NOMO-1 (cell line): ENCODE measurements around the gene ANKS1A.
A peak's percentile ranks its signal among the peaks of the same experiment; 100 is the strongest.

Experiments used
- DNase-seq, 2 experiments: peaks; one replicate each; lab custom pipeline; 2025; ENCODE audit not compliant: unreplicated experiment in 2 of 2; lab: John Stamatoyannopoulos, UW

The ANKS1A gene

DNA sequence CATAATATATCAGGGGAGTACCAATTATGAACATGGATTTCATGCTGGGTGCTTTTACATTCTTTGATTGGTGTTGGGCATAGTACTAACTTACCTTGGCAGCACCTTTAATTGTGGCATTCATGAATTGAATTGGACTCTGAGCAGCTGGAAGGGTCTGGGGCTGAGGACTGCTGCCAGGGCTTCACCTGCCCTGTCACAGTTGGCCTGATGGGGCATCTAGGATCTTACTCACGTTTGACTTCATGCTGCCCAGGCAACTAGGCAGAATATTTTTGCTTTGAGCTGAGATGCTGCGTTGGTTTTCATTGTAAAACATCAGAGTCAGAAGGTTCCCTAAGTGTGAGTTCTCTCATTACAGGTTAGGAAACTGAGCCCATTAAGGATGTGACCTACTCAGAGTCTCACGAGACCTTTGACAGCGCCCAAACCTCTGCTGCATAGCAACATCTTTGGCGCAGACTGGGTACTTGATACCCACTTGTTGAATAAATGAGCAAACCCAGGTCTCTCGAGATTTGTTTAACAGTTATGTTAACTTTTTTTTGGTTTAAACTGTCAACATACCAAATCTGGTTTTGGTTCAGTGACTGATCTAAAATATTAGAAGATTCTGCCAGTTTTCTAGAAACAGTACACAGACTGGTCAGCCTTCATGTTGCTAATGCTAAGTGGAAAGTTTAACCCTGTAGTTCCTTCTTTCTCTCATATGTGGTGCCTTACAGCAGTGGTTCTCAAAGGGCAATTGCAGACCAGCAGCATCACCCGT, 147.2 kb downstream of the ANKS1A start:
- no peak for DNase-seq

DNA sequence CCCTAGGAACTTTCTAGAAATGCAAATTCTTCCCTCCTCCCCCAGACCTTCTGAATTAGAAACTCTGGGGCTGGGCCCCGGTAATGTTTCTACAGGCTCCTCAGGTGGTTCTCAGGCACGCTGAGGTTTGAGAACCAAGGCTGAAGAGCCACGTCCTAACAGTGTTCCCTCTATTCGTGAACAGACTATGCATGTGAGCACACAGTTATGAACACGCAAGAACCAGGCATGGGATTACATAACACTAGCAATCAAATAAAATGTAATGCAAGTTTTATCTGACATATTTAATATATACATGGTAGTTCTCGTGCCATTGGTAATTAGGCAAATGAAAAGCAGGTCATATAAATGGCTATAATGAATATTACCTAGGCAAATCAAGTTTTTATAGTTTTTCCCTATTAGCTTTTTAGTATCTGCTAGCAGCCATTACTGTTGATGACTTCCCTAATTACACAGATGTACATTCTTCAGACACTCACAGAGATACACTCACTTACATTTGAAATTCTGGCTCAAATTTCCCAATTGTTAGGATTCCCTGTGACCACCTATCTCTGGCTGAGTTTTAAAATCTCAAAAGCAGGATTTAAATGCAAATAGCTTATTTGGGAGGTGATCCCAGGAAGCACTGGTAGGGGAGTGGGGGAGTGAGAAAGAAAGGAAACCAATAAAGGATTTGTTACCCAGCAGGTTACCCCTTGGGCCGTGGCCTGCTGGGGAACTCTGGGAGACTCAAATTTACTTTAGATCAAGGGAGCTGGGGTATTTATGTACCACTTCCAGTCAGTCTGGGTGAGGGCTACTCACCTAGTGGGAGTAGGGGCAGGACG, 148.0 kb downstream of the ANKS1A start:
- DNase-seq: no peak

DNA sequence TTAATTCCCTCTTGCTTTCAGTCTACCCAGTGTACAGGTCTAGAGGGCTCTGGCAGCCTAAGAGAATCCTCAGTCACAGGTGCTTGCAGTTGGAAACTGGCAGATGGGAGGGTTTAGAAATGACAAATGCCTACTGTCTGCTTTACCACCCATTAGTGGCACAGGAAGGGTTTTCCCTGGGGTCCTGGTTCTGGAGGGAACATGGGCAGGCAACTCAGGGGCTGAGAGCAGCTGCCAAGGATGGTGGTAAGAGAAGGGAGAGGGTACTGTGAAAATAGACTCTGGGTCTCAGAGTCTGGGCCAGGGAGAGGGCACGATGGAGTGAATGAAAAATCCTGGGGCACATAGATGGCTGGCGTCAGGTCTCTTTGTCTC, 148.6 kb downstream of the ANKS1A start:
- DNase-seq: no peak

DNA sequence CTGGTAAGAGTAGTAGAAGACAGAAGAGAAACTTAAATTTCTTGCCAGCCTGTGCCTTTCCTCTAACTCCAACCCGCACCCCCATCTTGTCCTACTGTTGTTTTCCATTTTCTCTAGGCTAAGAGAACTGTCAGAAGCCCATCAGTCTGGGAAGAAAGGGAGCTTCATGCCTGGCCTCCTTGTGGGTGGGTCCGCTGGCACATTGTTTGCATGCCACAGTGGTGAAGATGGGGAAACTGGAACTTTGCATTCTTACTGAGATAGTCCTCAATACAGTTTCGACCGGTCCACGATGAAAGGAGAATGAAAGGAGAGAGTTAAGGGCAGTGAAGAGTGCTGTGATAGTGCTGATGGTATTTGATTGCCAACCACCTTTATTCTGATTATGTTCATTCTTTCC, 149.0 kb downstream of the ANKS1A start:
- no peak for DNase-seq

DNA sequence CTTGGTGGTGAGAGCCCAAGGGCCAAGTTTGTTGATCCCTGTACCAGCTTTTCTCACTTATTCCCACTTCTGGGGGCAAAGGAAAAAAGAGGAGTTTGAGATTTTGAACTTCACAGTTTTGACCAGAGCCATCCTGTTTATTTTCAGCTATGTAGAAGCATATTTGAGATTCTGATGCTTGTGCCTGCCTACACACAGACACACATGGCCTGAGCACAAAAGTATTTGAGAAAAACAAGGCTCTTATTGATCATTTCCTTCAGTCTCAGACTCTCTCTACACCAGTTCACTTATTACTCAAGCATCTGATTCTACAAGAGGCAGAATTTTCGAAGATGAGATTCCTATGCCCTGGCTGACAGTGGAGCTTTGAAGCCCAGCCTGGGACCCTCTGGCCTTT, 151.3 kb downstream of the ANKS1A start:
- no peak for DNase-seq

DNA sequence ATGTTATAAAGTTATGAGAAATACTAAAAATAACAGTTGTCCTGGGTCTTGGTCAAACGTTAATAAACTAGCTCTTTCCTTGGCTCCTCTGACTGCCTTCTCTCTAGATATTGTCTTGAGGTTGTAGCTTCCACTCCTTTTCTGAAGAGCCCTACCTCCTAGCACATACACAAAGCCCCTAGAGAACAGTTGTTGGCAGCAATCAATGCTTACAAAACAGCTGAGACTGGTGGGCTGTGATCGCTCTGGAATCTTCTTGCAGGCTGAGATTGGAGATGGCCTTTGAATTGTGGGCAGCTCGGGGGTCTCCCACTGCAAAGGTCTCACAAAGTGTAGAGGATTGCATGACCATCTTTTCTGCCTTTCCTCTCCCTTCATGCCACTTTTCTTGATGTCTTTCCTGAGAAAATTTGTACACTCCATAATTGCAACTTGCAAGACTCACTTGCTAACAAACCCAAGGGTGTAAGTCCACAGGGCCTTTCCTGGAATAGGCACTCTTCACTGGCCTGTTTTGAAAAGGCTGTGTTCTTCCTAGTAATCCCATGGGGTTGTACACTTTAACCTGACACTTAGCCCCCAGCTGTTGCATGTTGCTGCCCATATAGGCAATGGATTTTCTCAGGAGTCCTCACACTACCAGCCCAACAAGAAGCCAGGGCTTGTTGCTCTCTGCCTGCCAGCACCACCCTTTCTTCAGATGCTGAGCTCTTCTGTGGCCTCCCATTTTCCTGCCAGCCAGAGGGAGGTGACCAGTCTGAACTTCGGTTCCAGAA, 152.2 kb downstream of the ANKS1A start:
- DNase-seq: no peak

DNA sequence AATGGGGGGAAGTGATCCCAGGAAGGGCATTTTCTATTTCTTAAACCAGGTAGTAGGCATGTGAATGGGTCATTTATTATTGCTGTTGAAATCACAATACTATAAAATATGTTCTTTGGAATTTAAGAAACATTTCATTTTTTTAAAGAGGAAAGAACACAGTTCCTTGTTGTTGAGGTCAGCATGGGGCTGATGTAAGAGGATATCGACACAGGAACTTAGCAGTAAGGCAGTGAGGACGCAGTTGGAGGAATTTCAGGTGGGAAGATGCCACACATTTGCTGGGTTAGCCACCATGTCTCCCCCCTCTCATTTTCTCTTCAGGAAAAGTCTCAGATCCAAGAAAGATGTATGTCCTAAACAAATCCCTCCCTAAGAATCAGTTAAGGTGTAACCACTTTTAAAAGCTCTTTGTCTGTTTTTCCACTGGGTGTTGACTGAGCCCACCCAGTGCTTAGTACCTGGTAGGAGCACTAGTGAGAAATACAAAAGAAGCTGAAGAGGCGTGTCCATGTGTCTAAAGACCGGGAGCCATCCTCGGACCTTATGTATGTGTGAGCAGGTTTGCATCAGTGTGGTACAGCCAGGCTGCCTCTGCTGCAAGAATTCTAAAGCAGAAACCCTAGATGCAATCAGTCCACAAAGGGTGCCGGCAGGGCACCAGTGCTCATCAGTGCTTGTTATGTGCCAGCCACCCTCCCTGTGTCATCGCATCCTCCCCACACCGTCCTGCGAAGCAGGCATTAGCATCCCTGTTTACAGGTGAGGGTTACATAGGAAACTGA, 153.2 kb downstream of the ANKS1A start:
- DNase-seq: no peak

DNA sequence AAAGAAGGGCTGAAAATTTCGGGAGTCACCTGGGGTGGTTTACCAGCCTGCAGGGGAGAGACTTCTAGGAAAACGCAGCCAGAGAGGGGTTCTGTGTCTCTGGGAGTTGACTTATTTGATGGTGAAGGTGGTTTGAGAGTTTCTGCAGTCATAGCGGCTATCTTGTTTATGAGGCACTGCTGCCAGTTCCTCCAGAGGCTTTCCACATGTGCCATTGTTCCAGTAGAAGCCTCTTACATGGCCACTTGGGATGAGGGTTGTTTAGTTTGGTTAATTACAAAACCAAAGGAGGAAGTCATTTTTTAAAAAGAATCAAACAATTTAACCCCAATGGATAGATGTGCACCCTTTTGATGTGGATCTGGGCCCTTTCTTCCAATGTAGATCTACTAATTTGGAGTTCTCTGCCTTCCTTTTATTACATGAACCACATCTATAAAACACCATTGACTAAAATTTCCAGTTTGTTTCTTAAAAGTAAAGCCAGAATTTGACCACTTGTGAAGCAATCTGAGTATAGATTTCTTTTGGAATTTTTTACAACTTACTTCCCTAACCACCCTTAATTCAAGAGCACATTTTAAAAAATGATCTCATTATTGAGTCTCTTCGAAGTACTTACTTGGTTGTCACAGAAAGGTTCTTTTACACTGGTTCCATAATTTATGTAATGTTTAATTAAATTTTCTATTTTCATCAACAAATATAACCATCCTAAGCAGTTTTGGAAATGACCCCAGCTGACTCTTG, 154.5 kb downstream of the ANKS1A start:
- no peak for DNase-seq

DNA sequence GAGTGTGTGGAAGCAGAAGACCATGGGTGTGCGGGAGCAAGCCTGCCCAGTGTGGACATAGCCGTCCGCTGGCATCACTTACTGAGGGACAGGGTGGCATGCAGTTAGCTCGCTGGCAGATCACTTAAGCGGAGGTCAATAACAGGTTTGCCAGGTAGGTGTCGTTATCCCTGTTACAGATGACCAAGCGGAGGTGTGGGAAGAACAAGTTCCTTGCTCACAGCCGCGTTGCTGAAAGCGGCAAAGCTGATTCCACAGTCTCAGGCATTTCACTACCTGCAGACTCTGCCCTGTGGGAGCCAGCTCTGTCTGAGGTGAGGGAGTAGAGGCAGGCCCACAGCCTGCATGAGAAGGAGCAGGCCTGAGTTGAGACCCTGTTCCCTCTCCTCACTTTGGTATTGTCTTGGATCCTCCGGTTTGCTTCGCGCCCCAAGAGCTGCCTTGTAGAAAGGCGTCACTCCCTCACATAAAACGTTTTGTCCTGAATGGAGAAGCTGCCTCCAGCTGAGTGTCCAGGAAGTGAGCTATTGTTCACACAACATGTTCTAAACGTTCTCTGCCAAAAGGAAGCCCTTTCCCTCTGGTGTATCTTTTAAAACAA, 155.2 kb downstream of the ANKS1A start:
- DNase-seq: peak in 1 of 2 experiments; percentile 29

DNA sequence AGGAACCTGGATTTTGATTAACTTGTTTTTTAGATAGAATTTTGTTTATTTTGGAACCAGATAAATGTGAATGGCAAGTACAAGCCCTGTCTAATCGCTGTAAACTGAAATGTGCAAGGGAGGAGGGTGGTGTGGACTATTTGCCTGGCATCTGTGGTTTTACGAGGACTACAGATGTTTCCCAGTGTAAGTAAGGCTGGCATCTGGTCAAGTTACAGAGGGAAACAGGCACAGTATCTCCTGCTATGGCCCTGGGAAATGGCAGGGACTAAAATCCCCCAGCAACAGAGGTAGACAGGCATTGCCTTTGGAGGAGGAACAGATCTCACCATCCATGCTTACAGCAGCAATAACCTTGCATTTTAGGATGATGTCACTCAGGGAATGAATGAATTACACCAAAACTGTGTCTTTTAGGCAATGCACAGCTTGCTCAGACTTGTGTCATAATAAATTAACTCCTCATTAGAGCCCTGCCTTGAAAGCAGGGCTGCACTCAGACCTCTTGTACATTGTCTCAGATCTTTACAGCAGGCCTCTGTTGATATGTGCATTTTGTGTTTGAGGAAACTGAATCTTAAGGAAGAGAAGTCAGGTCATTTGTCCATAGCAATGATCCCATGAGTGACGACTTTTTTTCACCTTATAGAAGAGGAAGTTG, 155.8 kb downstream of the ANKS1A start:
- DNase-seq: peak; percentile 38 to 67

DNA sequence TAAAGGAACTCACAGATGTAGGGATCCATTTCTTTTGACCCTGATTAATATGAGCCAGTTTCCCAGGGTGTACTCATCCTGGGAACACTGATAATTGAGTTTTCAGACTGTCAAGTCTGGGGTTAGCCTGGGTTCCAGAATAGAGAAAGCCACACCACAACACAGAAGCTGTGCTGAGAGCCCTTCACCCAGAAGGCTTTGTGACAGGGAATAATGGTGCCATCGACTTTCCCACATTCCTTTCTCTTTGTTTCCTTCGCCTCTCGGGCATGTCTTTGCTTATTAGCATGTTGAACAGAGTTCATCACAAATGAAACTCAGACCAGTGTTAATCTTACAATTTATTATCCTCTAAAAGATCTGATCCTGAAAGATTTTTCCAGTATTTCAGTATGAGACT, 157.0 kb downstream of the ANKS1A start:
- DNase-seq: no peak

DNA sequence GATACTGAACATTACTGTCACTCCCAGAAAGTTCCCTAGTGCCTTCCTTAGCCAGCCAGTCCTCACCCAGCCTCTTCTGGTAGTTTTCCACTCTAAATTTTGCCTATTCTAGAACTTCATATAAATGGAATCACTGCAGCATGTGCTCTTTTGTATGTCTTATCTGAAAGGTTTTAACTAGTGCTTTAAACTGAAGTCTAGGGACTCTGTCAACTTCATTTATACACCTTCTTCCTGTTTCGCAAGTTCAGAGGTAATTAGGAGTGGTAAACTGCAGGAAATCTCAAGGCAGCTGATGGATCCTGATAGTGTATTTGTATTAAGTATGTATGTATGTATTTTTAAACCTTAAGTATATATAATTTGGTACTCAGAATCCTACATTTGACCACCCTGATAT, 157.8 kb downstream of the ANKS1A start:
- DNase-seq: peak; percentile 28 to 61

DNA sequence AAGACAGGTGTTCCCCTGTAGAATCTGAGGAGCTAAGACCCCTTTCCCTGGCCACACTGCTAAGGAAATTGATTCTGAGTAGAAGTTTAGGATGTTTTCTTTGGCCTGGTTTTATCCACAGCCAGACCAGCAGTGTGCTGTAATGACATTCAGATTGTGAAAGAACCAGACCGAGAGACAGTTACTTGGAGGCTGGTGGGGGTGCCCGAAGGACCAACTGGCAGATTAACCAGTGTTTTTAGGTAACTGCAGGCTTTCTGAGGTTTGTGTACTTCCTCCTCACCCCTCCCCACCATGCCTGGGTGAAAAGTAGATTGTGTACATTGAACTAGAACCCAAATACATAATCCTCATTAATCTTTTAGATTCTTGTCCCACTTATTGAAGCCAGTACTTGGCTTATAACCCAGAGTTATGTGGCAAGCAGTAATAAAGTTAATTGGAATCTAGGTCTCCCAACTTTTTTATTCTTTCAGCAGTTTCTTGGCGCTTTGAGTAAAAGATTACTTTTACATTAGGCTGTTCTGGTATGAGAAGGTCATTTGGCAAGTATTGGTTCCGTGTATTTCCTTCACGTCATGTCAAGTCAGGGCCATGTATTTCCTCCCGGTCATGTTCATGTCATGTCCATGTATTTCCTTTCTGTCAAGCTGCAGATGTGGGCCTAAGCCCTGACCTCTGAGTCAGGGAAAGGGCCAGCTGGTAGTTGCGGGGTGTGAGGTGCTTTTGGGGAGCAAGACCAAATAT, 158.4 kb downstream of the ANKS1A start:
- DNase-seq: peak; percentile 92 to 95

DNA sequence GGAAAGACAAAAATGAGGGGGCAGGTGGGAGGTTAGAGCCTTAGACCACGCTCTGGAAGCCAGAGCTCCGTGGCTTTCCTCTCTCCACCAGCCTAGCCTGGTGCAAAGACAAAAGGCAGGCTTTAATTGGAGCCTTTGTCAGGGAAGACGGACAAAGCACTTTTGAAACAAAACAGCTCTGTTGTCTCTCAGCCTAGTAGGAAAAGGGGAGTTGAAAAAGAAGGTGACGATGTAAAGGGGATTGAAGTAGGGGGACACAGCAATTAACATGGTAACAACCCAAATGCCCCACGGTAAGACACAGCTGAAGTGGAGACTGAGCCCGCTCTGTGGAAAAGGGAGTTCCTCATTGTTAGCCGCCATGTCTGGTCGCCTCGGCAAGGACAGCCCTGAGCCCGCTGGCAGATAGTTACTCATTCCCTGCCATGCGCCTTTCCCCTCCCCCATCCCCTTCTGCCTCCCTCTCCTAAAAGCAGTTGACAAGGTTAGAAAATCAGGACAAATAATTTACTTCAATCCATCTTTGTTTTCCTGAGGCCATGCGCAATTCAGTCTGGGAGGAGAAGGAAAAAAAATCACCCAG, 159.1 kb downstream of the ANKS1A start:
- no peak for DNase-seq

DNA sequence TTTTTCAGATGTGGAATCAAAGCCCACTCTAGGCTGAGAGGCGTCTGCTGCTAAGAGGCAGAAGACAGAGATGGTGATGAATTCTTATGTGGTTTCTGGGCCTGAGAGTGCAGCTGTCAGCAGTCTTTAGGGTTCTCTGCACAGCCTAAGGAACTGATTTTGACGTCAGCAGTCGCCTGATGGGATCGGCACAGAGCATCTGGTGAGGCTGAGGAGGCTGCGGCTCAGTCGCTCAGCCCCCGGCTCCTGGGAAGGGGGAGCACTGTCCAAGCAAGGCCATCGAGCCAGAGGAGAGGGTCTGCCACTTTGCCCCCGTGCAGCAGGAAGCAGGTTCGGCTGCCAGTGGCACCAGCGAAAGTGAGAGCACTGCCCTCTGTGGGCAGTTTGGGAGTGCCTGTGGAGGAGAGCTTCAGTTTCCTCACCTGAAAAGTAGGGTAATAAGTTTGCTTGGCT, 159.6 kb downstream of the ANKS1A start:
- DNase-seq: no peak

DNA sequence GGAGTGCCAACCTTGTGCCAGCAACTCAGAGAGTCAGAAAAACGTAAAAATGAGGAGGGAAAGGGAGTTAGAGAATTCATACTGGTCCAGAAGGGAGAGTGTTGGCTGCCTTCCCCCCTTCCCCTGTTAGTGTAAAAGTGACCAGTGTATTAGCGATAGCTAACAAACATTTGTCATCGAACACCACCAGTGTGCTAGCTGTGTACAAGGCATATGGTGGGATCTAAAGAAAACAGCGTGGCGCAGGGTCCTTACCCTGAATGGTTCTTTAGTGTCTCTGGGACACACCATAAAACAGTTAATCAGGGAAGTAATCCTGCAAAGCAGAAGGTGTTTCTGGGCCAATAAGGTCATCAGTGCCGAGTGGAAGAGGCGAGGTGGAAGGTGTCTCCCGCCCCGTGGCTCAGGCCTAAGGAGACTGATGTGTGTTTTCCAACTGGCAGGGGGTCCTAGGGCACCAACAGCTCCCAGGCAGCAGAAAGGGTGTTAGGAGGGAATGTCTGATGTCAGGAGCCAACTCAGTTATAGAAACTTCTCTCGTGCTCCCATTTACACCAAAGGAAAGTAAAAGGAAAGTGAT, 160.2 kb downstream of the ANKS1A start:
- DNase-seq: no peak

DNA sequence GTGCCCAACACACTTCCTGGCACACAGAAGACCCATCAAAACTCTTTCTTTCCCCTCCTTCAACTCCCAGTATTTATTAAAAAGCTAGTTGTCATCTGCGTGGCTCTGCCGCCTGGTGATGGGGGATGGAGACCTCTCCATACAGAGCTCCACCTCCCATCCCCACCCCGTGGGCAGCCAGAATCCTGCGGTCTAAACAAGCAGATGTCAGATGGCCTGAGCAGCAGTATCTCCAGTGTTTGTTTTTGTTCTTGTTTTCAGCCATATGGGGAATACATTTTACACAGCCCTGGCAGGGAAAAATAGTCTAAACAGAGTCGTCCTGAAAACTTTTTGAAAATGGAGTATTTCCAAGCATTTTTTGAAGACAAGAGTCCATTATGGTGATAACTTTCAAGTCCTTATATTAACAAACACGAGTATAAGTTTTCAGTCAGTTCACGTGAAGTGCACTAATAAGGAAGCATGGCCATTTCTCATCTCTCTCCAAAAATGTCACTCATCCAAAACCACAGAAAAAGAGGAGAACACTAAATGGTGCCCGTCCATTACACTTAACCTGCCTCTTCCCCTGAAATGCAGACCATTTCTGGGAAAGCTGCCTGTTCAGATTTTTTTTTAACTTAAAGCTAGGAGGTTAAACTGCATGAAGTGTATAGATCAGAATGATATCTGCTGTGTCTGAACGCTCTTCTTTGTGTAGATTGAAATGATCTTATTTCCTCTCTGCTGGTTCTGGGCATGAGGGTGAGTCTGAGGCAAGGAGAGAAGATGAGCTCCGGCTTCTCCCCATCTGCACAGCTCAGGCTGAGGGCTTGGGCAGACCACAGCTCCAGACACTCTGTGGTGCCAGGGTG, 161.1 kb downstream of the ANKS1A start:
- DNase-seq: no peak
